ENCODE measurements around the gene C14orf93. TPM values are rescaled to one million over a fixed set of nuclear protein-coding genes. Genes with fewer than 3 reads are reported as not detected.
A peak's percentile ranks its signal among the peaks of the same experiment; 100 is the strongest.

The C14orf93 gene
- total and polyA plus RNA-seq, 9 of the 15 experiments (the other 6 are each of a cell fraction or from before 2014, with no cell fraction given), result 2.2 to 22.4 (median 16.1) TPM

DNA sequence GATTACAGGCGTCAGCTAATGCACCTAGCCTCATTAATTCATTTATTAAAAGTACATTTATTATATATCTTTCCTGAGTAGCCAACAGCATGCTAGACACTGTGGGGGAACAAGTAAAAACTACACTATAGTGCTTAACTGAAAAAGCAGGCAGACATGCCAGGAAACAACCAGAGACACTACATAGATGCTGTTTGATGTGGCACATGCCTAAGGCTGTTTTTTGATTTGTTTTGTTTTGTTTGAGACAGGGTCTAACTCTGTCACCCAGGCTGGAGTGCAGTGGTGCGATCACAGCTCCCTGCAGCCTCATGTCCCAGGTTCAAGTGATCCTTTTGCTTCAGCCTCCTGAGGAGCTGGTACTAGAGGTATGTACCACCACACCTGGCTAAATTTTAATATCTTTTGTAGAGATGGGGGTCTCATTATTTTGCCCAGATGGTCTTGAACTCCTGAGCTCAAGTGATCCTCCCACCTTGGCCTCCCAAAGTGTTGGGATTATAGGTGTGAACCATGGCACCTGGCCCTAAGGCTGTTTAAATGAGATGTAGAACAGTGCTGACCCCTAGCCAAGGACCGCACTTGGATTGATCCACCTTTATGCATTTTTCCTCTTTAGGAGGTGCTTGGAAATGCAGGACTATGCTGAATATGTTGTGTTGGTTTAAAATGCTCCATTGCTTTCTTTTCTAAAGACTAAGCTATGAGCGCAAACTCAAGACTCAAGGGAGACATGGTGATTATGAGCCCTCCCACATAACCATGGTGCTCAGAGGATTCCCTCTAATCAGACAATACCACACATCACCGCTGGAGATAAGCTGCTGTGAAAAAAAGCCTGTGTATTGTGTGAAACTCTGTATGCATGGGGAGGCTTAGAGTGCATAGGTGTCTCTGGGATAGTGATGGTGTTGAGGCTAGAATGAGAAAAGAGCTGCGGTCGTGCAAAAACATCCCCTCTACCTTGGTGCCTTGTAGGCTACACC is 10.5 kb upstream of the C14orf93 start (continued):
- TF ChIP-seq, protein P1, sequence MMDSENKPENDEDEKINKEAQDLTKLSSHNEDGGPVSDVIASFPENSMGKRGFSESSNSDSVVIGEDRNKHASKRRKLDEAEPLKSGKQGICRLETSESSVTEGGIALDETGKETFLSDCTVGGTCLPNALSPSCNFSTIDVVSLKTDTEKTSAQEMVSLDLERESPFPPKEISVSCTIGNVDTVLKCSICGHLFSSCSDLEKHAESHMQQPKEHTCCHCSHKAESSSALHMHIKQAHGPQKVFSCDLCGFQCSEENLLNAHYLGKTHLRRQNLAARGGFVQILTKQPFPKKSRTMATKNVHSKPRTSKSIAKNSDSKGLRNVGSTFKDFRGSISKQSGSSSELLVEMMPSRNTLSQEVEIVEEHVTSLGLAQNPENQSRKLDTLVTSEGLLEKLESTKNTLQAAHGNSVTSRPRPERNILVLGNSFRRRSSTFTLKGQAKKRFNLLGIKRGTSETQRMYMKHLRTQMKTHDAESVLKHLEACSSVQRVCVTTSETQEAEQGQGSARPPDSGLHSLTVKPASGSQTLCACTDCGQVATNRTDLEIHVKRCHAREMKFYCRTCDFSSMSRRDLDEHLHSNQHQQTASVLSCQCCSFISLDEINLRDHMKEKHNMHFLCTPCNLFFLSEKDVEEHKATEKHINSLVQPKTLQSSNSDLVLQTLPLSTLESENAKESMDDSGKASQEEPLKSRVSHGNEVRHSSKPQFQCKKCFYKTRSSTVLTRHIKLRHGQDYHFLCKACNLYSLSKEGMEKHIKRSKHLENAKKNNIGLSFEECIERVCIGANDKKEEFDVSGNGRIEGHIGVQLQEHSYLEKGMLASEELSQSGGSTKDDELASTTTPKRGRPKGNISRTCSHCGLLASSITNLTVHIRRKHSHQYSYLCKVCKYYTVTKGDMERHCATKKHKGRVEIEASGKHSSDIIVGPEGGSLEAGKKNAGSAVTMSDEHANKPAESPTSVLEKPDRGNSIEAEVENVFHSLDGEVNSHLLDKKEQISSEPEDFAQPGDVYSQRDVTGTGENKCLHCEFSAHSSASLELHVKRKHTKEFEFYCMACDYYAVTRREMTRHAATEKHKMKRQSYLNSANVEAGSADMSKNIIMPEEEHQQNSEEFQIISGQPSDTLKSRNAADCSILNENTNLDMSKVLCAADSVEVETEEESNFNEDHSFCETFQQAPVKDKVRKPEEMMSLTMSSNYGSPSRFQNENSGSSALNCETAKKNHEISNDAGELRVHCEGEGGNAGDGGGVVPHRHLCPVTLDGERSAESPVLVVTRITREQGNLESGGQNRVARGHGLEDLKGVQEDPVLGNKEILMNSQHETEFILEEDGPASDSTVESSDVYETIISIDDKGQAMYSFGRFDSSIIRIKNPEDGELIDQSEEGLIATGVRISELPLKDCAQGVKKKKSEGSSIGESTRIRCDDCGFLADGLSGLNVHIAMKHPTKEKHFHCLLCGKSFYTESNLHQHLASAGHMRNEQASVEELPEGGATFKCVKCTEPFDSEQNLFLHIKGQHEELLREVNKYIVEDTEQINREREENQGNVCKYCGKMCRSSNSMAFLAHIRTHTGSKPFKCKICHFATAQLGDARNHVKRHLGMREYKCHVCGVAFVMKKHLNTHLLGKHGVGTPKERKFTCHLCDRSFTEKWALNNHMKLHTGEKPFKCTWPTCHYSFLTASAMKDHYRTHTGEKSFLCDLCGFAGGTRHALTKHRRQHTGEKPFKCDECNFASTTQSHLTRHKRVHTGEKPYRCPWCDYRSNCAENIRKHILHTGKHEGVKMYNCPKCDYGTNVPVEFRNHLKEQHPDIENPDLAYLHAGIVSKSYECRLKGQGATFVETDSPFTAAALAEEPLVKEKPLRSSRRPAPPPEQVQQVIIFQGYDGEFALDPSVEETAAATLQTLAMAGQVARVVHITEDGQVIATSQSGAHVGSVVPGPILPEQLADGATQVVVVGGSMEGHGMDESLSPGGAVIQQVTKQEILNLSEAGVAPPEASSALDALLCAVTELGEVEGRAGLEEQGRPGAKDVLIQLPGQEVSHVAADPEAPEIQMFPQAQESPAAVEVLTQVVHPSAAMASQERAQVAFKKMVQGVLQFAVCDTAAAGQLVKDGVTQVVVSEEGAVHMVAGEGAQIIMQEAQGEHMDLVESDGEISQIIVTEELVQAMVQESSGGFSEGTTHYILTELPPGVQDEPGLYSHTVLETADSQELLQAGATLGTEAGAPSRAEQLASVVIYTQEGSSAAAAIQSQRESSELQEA (IDR thresholded peaks at IDR 0.05; ENCODE audit: low read depth), result no peak
- TF ChIP-seq CBX3 (IDR thresholded peaks at IDR 0.05; ENCODE audit: borderline replicate concordance in 1 of 2, low read length in 2 of 2) (no peak; a peak in 1 of 3 replicates), ZNF324 (CRISPR knock-in tag; IDR thresholded peaks at IDR 0.05) (no peak), SNRNP70 (optimal IDR thresholded peaks at IDR 0.05; ENCODE audit: low read depth, low read length) (no peak), JUND (IDR thresholded peaks at IDR 0.05; ENCODE audit: borderline replicate concordance, low read depth, low read length) (peak; percentile 45; the same call in 1 of the 2 replicates), JUND (tag; IDR thresholded peaks at IDR 0.05; ENCODE audit: borderline replicate concordance, low read depth, low read length) (no peak; the same call in 2 of the 3 replicates), TFAM (CRISPR knock-in tag; conservative IDR thresholded peaks at IDR 0.05) (no peak), MYC (IDR thresholded peaks at IDR 0.05; ENCODE audit: low read depth, low read length) (peak; percentile 48; the same call in 1 of the 2 replicates), MYC (CRISPR knock-in tag; IDR thresholded peaks at IDR 0.05; ENCODE audit: borderline replicate concordance, low read depth) (no peak), ZZZ3 (IDR thresholded peaks at IDR 0.05) (no peak), EP300 (IDR thresholded peaks at IDR 0.05; ENCODE audit: low read length) (peak; percentile 76), ZNF134 (CRISPR knock-in tag; conservative IDR thresholded peaks at IDR 0.05) (no peak), FOSL1 (tag; conservative IDR thresholded peaks at IDR 0.05) (0 out of 2 replicates have a peak, but pooled peaks have one; percentile 13), ZNF507 (tag; conservative IDR thresholded peaks at IDR 0.05) (no peak)
- TF ChIP-seq, protein P2, sequence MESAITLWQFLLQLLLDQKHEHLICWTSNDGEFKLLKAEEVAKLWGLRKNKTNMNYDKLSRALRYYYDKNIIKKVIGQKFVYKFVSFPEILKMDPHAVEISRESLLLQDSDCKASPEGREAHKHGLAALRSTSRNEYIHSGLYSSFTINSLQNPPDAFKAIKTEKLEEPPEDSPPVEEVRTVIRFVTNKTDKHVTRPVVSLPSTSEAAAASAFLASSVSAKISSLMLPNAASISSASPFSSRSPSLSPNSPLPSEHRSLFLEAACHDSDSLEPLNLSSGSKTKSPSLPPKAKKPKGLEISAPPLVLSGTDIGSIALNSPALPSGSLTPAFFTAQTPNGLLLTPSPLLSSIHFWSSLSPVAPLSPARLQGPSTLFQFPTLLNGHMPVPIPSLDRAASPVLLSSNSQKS (CRISPR knock-in tag; IDR thresholded peaks at IDR 0.05), result no peak
- TF ChIP-seq, protein P3, sequence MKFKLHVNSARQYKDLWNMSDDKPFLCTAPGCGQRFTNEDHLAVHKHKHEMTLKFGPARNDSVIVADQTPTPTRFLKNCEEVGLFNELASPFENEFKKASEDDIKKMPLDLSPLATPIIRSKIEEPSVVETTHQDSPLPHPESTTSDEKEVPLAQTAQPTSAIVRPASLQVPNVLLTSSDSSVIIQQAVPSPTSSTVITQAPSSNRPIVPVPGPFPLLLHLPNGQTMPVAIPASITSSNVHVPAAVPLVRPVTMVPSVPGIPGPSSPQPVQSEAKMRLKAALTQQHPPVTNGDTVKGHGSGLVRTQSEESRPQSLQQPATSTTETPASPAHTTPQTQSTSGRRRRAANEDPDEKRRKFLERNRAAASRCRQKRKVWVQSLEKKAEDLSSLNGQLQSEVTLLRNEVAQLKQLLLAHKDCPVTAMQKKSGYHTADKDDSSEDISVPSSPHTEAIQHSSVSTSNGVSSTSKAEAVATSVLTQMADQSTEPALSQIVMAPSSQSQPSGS (CRISPR knock-in tag; IDR thresholded peaks at IDR 0.05), result no peak
